Choroid plexus epithelial cell (primary cell): ENCODE data around the gene TEAD1.

Source experiments
- DNase-seq: peaks from one replicate; pipeline ENCODE4 v3.0.0-alpha.2; 2010; ENCODE audit warnings: low read depth
- H3K4me3 ChIP-seq: 2 replicates; pipeline ENCODE4 v1.5.1; 2011; ENCODE audit warnings: low read depth, mild to moderate bottlenecking, control low read depth, low read length, moderate library complexity
- TF ChIP-seq, protein P1 (sequence below): conservative IDR thresholded peaks from 2 replicates; pipeline ENCODE4 v1.5.1; 2011; ENCODE audit warnings: low read depth, mild to moderate bottlenecking, control low read depth, inconsistent platforms, low read length, moderate library complexity

Gene TEAD1

DNA sequence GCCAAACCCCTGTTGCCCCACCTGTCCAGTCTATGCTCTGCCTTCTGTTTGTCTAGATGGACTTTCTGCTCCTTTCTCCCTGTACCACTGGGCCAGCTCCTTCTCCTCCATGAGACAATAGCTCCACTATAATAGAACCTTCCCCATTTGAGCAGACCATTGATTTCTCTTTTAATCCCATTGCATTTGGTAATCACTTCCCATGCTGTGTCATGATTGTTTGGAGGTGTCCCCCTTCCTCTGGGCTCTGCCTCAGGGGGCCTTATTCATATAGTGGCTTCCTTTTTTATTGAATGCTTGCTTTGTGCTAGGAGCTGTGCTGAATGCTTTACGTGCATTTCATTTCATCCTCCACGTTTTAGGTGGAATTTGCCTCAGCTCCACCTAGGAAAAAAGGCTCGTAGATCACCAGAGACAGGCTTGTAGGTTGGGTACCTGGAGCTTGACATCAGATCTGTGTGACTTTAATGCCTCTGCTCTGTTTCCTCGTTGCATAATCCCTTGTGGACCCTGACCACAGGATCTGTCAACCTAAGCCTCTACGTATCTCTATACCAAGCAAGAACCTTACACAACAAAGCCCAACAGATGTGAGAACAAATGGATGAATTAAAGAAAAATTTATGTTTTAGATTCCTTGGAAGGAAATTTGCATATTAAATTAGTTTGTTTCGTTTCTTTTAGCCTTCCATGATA is 228.7 kb downstream of the TEAD1 start:
- no peak overlapping the region for H3K4me3 ChIP-seq
- TF ChIP-seq, protein P1, sequence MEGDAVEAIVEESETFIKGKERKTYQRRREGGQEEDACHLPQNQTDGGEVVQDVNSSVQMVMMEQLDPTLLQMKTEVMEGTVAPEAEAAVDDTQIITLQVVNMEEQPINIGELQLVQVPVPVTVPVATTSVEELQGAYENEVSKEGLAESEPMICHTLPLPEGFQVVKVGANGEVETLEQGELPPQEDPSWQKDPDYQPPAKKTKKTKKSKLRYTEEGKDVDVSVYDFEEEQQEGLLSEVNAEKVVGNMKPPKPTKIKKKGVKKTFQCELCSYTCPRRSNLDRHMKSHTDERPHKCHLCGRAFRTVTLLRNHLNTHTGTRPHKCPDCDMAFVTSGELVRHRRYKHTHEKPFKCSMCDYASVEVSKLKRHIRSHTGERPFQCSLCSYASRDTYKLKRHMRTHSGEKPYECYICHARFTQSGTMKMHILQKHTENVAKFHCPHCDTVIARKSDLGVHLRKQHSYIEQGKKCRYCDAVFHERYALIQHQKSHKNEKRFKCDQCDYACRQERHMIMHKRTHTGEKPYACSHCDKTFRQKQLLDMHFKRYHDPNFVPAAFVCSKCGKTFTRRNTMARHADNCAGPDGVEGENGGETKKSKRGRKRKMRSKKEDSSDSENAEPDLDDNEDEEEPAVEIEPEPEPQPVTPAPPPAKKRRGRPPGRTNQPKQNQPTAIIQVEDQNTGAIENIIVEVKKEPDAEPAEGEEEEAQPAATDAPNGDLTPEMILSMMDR = no peak
- no peak for DNase-seq

GRCh38 chr11:12905435-12905834 is 231.2 kb downstream of the TEAD1 start:
- H3K4me3 ChIP-seq = no peak overlapping the region

GRCh38 chr11:12906501-12906900 is 232.3 kb downstream of the TEAD1 start:
- no peak overlapping the region for H3K4me3 ChIP-seq
- DNase-seq = no peak
- TF ChIP-seq, protein P1 = no peak

More at GRCh38 chr11:12905435-12905834, 231.2 kb downstream of the TEAD1 start:
- TF ChIP-seq, protein P1 = no peak
- no peak for DNase-seq

DNA sequence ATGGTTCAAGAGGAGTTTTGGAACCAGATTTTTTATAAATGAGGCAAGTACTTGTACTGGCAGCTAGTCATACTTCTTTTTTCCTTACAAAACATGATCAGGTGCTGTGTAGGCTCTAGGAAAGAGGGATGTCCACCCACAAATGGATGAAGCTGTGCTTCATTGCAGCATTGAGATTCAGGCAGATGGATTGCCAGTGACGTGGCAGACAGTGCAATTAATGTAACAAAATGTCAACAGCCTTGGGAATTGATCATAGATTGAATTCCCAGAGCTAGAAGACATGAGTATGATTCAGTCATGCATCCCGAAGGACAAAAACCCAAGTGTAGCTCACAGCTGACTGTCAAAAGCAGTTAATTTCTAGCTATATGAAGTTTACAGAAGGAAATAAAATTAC is 235.7 kb downstream of the TEAD1 start:
- no peak overlapping the region for H3K4me3 ChIP-seq
- TF ChIP-seq, protein P1 = no peak
- DNase-seq = no peak

GRCh38 chr11:12914400-12914912 is 240.2 kb downstream of the TEAD1 start:
- H3K4me3 ChIP-seq = no peak overlapping the region
- TF ChIP-seq, protein P1 = peak; percentile 74
- DNase-seq = peak; percentile 25

DNA sequence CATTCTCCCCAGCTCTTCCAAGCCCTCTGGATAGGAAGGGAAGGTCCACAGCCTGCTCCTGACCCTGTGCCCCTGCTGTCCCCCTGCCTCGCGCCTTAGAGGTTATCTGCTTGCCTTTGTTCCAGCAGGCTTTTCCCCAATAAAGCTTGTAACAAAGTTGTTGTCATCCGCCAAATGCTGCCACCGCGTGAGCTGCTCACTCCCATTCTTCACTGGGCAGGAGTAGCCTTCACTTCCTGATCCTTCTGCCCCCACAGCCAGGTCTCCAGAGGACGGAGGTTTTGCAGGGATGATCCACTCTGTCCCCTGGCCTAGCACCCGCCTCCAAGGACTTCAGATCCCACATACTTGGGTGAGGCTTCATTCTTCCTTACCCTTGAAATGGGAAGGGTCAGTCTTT is 240.9 kb downstream of the TEAD1 start:
- TF ChIP-seq, protein P1 = no peak
- no peak for DNase-seq
- no peak overlapping the region for H3K4me3 ChIP-seq

DNA sequence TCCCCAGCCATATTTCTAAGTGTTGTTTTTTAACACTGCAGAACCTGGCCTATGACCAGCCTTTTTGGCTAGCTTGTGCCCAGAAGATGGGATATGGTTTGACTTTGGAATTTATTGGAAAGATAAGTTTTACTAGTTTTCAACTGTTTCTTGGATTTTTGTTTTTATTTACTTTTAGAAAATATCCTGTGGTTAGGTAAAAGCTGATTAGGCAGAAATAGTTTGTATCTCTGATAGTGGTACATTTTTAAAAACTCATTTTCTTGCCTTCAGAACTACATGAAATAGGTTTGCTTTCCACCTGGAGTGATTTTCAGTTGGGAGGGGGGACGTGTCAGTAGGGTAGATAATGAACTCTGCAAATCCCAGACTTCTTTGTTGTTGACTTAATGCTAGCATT is 243.6 kb downstream of the TEAD1 start:
- H3K4me3 ChIP-seq = no peak overlapping the region

More for the DNA sequence above, 243.6 kb downstream of the TEAD1 start:
- TF ChIP-seq, protein P1 = no peak
- DNase-seq = no peak
